KMS-11 (cell line): ENCODE results near the gene CLN3.

Experiments used
- H2AFZ ChIP-seq: fragments of 200-600 bp; sonication (generic); 2 replicates; pipeline ENCODE4 v1.6.1; 2016; ENCODE audit warnings: antibody characterized with exemption, mixed run types, low read depth
- H3K27ac ChIP-seq: fragments of 200-600 bp; sonication (generic); 2 replicates; pipeline ENCODE4 v1.6.1; 2016; ENCODE audit warnings: mild to moderate bottlenecking, mixed run types
- H3K27me3 ChIP-seq: fragments of 200-600 bp; sonication (generic); 2 replicates; pipeline ENCODE4 v1.6.1; 2017; ENCODE audit warnings: mild to moderate bottlenecking, low read depth, mixed run types, moderate library complexity; ENCODE audit not compliant: insufficient read depth
- H3K36me3 ChIP-seq: fragments of 200-600 bp; sonication (generic); 2 replicates; pipeline ENCODE4 v1.6.1; 2017; ENCODE audit warnings: mild to moderate bottlenecking, mixed run types; ENCODE audit not compliant: insufficient read depth
- H3K4me1 ChIP-seq: fragments of 200-600 bp; sonication (generic); 2 replicates; pipeline ENCODE4 v1.6.1; 2016; ENCODE audit warnings: mild to moderate bottlenecking, low read depth, mixed run types; ENCODE audit not compliant: poor library complexity, severe bottlenecking
- H3K4me2 ChIP-seq: fragments of 200-600 bp; sonication (generic); 2 replicates; pipeline ENCODE4 v1.7.0; 2016; ENCODE audit warnings: mild to moderate bottlenecking, mixed run types
- H3K4me3 ChIP-seq: fragments of 200-600 bp; sonication (generic); IDR thresholded peaks from 2 replicates; pipeline ENCODE4 v1.6.1; 2017; ENCODE audit warnings: low read depth, low read length, mixed read lengths; ENCODE audit not compliant: insufficient read depth
- H3K79me2 ChIP-seq: fragments of 200-600 bp; sonication (generic); 2 replicates; pipeline ENCODE4 v1.6.1; 2016; ENCODE audit warnings: low read depth, mixed run types; ENCODE audit not compliant: insufficient read depth
- H3K9ac ChIP-seq: fragments of 200-600 bp; sonication (generic); 2 replicates; pipeline ENCODE4 v1.6.1; 2016; ENCODE audit warnings: mild to moderate bottlenecking, mixed run types
- H4K20me1 ChIP-seq: fragments of 200-600 bp; sonication (generic); 2 replicates; pipeline ENCODE4 v1.6.1; 2016; ENCODE audit warnings: mild to moderate bottlenecking, mixed run types; ENCODE audit not compliant: insufficient read depth
- TF ChIP-seq, protein P1 (sequence below): fragments of 200-600 bp; sonication (generic); conservative IDR thresholded peaks from 2 replicates; pipeline ENCODE4 v1.6.1; 2017; ENCODE audit warnings: low read depth, mild to moderate bottlenecking, antibody characterized with exemption, low read length, moderate library complexity, mixed read lengths

The CLN3 gene

DNA sequence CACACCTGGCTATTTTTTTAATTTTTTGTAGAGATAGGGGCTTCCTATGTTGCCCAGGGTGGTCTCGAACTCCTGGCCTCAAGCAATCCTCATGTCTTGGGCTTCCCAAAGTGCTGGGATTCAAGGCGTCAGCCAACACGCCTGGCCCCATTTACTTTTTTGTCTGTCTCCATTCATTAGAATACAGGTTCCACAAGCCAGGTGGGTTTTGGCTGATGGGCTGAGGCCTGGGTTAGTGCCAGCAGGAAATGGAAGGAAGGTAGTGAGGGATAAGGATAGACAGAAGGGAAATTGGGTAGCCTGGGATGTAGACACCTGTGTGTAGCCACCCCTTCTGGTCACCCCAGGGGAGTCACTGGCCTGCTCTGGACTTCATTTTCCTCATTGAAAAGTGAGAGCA is 19.2 kb upstream of the CLN3 start:
- Histone ChIP-seq H3K4me3 (no peak overlapping the region), H3K27me3 (peaks cover 12% of the 10 kb centered on the region; the same call in 1 of the 2 replicates), H3K79me2 (no peaks in the 10 kb centered on the region), H3K9ac (no peak overlapping the region), H2AFZ (no peak overlapping the region), H3K4me1 (peaks cover 19% of the 10 kb centered on the region), H3K27ac (no peak overlapping the region), H4K20me1 (no peaks in the 10 kb centered on the region), H3K36me3 (no peaks in the 10 kb centered on the region), H3K4me2 (no peak overlapping the region)
- TF ChIP-seq, protein P1, sequence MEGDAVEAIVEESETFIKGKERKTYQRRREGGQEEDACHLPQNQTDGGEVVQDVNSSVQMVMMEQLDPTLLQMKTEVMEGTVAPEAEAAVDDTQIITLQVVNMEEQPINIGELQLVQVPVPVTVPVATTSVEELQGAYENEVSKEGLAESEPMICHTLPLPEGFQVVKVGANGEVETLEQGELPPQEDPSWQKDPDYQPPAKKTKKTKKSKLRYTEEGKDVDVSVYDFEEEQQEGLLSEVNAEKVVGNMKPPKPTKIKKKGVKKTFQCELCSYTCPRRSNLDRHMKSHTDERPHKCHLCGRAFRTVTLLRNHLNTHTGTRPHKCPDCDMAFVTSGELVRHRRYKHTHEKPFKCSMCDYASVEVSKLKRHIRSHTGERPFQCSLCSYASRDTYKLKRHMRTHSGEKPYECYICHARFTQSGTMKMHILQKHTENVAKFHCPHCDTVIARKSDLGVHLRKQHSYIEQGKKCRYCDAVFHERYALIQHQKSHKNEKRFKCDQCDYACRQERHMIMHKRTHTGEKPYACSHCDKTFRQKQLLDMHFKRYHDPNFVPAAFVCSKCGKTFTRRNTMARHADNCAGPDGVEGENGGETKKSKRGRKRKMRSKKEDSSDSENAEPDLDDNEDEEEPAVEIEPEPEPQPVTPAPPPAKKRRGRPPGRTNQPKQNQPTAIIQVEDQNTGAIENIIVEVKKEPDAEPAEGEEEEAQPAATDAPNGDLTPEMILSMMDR: no peak

DNA sequence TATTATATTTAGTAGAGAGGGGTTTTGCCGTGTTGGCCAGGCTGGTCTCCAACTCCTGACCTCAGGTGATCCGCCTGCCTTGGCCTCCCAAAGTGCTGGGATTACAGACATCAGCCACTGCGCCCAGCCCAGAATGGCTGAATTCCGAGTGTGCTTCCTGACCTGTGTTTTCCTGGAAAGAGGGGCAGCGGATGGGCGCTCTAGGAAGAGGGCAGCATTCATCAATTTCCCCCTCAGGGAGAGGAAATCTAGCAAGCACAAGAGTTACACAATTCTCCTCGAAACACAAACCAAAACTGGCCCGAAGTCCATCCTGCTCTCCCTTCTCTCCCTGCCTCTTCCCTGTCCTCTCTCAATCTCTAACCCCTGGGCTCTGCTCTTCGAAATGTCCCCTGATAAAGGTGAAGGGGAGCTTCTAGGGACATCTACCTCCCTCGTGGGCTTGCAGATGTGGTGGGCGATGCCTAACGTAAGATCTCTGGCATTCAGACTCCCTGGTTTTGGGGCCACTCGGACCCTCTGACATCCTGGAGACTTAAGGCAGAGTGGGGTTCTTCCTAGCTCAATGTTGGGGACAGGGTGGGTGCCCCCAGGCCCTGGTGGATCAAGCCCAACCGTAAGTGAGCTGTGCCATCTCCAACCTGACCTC is 13.7 kb upstream of the CLN3 start:
- peaks cover 19% of the 10 kb centered on the region for H3K4me1 ChIP-seq

DNA sequence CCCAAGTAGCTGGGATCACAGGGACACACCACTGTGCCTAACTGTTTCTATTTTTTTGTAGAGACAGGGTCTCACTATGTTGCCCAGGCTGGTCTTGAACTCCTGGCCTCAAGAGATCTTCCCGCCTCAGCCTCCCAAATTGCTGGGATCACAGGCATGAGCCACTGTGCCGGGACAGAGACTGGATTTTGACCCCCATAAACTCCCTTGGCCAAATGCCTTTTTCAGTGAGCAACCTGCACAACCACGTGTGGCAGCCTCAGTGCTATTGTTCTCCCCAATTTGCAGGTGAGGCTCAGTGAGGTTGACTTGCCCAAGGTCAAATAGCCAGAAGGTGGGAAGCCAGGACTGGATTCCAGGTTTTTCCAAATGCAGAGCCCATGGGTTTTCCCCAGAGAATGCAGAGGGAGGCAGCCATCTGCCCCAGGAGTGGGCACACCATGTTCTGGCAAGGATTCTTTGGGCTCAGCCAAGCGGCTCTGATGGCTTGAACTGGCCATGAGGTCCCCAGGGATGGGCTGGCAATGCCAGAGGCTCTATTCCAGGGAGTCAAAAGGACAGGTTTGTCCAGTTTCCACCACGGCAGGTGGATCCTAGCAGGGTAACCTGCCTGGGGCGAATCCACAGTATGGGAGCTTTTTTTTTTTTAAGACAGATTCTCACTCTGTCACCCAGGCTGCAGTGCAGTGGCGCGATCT is 13.0 kb upstream of the CLN3 start:
- Histone ChIP-seq H3K9ac (no peak overlapping the region), H3K27me3 (peaks cover 28% of the 10 kb centered on the region; the same call in 1 of the 2 replicates), H3K36me3 (no peaks in the 10 kb centered on the region), H3K4me3 (no peak overlapping the region), H3K27ac (no peak overlapping the region), H4K20me1 (no peaks in the 10 kb centered on the region), H2AFZ (no peak overlapping the region), H3K4me1 (peaks cover 19% of the 10 kb centered on the region), H3K4me2 (no peak overlapping the region), H3K79me2 (no peaks in the 10 kb centered on the region)
- TF ChIP-seq, protein P1: no peak

More for the DNA sequence above, 13.7 kb upstream of the CLN3 start:
- no peaks in the 10 kb centered on the region for H4K20me1 ChIP-seq
- H2AFZ ChIP-seq: no peak overlapping the region
- no peaks in the 10 kb centered on the region for H3K79me2 ChIP-seq
- H3K4me2 ChIP-seq: no peak overlapping the region
- no peak overlapping the region for H3K4me3 ChIP-seq
- TF ChIP-seq, protein P1: no peak
- H3K9ac ChIP-seq: no peak overlapping the region
- H3K27me3 ChIP-seq: peaks cover 28% of the 10 kb centered on the region; the same call in 1 of the 2 replicates
- H3K36me3 ChIP-seq: no peaks in the 10 kb centered on the region
- H3K27ac ChIP-seq: no peak overlapping the region

DNA sequence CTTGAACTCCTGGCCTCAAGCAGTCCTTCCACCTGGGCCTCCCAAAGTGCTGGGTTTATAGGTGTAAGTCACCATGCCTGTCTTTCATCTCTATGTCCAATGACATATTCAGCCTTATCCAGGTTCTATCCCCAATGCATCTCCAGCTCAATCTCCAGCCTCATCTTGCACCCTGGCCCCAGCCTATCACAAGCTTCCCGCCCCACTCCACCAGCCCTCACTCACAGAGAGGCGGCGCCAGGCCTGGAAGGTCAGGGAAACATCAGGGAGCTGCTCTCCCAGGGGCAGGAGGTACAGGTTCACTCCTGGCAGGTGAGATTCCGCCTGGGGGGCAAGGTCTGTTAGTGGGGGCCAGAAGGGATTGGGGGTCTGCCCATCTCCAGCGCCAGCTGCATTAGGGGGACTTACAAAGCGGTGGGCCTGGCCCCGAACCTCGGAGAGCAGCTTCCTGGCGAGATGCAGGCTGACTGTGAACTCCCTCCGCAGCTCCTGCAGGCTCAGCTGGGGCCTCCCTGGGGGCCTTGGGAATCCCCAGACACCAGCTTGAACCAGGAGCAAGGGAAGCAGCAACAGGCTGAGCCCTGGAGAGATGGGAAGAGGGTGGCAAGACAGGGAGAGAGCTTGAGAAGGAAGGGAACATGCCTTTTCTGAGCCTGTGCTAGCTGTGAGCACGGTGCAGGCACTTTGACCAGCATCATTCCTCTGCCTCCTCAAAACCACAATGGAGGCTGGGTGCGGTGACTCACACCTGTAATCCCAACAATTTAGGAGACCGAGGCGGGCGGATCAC is 11.8 kb upstream of the CLN3 start:
- Histone ChIP-seq H2AFZ (no peak overlapping the region), H3K4me1 (peaks cover 17% of the 10 kb centered on the region), H3K4me2 (no peak overlapping the region), H3K27ac (no peak overlapping the region), H3K36me3 (no peaks in the 10 kb centered on the region), H3K27me3 (peaks cover 28% of the 10 kb centered on the region; the same call in 1 of the 2 replicates), H4K20me1 (no peaks in the 10 kb centered on the region), H3K4me3 (no peak overlapping the region), H3K9ac (no peak overlapping the region), H3K79me2 (no peaks in the 10 kb centered on the region)
- TF ChIP-seq, protein P1: no peak
